ENCODE results near the gene NMUR1.

The NMUR1 gene

GRCh38 chr2:231535961-231536360 lies 5.7 kb upstream of the NMUR1 start:
- no peak overlapping the region for H3K27ac ChIP-seq
- TF ChIP-seq CTCF (conservative IDR thresholded peaks at IDR 0.05), result no peak

- no peak overlapping the region for H3K27ac ChIP-seq
- TF ChIP-seq CTCF (conservative IDR thresholded peaks at IDR 0.05), result no peak
These were observed 3.5 kb upstream of the NMUR1 start for GRCh38 chr2:231533777-231534125.

GRCh38 chr2:231533086-231533776 lies 3.0 kb upstream of the NMUR1 start:
- no peak overlapping the region for H3K27ac ChIP-seq
- TF ChIP-seq CTCF (conservative IDR thresholded peaks at IDR 0.05), result no peak

- no peak overlapping the region for H3K27ac ChIP-seq
- no peak for TF ChIP-seq CTCF (conservative IDR thresholded peaks at IDR 0.05)
These were observed 2.5 kb upstream of the NMUR1 start for GRCh38 chr2:231532756-231533035.

GRCh38 chr2:231531883-231532755 lies 1.9 kb upstream of the NMUR1 start:
- no peak overlapping the region for H3K27ac ChIP-seq
- no peak for TF ChIP-seq CTCF (conservative IDR thresholded peaks at IDR 0.05)

- no peak overlapping the region for H3K27ac ChIP-seq
- TF ChIP-seq CTCF (conservative IDR thresholded peaks at IDR 0.05), result no peak
These were observed 1.2 kb upstream of the NMUR1 start for GRCh38 chr2:231531466-231531865.

- no peak overlapping the region for H3K27ac ChIP-seq
- no peak for TF ChIP-seq CTCF (conservative IDR thresholded peaks at IDR 0.05)
These were observed 1.6 kb downstream of the NMUR1 start for GRCh38 chr2:231528636-231529030.

All from VCaP (cell line).